Fibroblast of skin of right quadriceps (primary cell): ENCODE measurements around the gene AKNA.

Experiments used
- DNase-seq: peaks from one replicate; pipeline ENCODE4 v3.0.0-alpha.2; 2013

Gene AKNA

DNA sequence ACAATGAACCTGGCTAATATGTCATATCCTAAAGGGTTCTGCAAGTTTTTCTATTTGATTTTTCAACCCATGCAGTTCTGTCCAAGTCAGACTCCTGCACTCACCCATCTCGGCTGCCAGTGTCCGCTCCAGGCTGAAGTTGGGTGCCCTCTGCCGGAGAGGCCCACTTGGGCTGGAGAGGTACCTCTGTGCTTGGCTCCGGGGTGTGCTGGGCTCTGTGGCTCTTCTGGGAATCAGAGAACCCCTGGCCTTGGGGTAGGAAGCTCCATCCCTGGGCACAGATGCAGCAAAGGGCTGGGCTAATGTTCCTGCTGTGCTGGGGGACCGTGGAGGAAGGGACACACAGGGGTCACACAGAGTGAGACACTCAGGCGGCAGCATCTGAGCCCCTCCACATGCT is 32.0 kb downstream of the AKNA start:
- no peak for DNase-seq

DNA sequence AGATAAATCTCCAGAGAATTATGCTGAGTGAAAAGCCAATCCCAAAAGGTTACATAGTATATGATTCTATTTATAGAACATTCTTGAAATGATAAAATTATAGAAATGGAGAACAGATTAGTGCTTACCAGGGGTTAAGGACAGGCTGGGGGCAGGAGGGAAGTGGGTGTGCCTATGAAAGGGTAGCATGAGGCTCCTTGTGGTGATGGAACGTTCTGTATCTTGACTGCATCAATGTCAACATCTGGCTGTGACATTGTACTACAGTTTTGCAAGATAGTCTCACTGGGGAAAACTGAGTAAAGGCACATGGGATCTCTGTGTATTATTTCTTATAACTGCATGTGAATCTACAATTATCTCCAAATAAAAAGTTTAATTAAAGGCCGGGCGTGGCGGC is 35.9 kb downstream of the AKNA start:
- no peak for DNase-seq

DNA sequence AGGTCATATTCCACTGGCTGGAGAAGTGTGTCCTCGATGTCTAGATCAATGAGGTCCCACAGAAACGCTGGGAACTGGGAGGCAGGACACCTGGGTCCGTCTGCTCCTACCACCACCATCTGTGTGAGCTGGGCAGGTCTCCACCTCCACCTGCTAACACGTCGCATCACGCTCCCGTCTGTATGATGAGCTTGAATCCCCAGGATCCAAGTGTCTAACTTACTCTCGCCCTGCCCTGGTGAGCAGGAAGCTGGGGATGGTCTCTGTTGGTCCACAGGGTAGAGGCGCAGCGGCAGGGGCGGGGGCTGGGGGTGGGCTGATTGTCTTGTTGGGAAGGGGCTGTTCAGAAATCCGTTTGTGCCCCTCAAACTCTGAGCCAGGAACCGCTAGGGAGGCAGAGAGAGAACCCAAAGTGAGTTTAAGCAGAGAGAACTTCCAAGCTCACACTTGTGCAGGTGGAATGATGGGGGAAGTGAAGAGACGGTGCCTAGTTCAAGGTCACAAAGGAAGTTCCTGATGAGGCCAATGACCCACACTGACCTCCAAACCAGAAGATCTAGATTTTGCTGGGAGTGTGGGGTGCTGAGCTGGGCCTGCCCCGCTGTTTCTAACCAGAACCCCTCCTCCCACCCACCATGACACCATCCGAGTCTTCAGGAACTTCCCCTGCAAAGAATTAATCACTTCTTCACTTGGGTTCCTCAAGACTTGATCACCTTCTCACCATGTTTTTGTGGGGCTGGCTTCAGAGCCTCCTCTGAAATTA is 37.0 kb downstream of the AKNA start:
- no peak for DNase-seq

DNA sequence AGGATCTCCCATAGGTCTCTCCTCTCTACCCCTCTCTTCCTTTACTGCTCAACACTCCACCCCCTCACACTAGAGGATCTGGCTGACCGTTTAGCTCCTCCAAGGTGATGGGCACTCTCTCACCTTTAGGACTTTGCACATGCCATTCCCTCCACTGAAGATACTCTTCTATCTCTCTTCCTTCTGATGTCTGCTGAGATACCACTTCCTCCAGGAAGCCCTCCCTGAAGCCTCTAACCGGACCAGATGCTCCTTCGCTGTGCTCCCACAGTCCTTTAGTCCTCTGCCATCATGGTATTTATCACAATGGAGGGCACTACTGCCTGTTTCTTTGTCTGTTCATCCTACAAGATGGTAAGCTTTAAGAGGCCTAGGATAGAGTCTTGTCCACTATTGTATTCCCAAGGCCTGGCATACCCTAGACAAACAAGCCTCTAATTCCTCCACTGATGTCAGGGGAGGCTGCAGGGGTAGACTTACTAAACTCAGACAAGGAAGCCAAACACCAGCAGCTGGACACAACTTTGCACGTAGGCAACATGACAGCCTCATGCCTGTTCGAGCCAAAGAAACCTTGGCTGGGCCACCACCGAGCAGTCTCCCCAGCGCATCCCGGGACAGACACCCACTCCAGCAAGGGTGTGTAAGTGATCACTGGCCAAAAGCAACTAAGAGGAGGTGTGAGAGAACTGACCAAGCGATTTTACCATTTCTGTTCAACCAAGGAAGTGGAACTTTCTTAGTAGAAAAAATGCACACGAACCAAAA is 37.9 kb downstream of the AKNA start:
- no peak for DNase-seq

- peak; percentile 98 for DNase-seq
Observed at GRCh38 chr9:114348906-114349482, 38.8 kb downstream of the AKNA start.

GRCh38 chr9:114348261-114348905 is 39.4 kb downstream of the AKNA start:
- DNase-seq: no peak

DNA sequence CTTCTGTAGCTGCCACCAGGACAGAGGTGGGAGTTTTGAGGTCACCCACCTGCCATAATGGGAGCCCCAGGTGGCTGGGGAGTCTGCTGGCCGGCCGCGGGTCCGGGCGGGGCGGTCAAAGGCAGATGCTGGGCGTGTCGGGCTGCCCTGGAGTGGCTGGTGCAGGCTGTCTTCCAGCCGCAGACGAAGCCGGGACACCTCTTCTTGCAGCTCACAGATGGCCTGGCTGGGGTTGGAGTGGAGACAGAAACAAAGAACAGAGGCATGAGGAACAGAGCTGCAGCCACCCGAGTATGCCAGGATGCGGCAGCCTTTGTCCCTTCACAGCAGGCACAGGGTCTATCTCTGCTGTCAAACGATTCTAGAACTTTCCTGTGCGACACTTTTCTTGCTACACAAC is 40.1 kb downstream of the AKNA start:
- DNase-seq: no peak

GRCh38 chr9:114346146-114346545 is 41.6 kb downstream of the AKNA start:
- DNase-seq: no peak

DNA sequence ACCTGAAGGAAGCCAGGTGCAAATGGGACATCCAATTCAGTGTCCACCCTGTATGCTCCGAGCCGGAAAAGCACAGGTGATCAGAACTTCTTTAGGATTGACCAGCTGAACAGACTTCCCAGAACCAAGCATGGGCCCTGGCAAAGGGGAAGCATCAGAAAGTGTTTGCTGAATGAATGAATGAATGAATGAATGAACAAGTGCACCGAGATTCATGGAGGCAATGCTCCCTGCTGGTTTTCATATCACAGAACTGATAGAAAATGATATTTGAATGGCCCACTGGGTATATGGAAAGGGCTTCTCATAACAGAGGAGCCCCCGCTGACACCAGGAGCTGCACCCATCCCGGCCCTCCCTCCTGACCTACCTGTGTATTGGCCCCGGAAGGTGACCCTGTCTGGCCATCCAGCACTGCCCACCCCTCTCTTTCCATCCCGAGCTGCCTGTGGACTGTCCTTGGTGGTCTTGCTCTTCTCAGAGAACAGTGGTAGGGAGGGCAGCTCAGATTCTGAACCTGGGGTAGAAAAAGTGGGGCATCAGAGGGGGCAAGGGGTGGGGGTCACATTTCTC is 42.2 kb downstream of the AKNA start:
- DNase-seq: no peak

DNA sequence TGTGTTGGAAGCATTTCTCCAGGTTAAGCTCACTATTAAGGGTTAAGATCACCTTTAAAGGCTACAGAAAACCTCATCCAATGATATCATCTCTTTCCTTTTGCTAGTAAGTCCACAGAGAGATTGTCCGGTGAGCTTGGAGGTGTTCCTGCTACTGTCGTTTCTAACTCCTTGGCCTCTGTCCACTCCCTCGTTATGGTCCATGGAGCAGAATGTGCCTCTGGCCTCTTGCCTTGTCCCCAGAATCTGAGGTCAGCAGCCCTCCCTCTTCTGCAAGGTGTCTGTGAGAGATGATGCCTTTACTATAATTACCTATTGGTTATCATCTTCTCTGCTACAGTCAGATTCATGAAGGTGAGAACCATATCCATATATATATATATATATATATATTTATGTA is 43.1 kb downstream of the AKNA start:
- DNase-seq: no peak

- DNase-seq: no peak
Observed at GRCh38 chr9:114344188-114344566, 43.6 kb downstream of the AKNA start.

GRCh38 chr9:114343471-114344187 is 44.2 kb downstream of the AKNA start:
- DNase-seq: peak; percentile 64

DNA sequence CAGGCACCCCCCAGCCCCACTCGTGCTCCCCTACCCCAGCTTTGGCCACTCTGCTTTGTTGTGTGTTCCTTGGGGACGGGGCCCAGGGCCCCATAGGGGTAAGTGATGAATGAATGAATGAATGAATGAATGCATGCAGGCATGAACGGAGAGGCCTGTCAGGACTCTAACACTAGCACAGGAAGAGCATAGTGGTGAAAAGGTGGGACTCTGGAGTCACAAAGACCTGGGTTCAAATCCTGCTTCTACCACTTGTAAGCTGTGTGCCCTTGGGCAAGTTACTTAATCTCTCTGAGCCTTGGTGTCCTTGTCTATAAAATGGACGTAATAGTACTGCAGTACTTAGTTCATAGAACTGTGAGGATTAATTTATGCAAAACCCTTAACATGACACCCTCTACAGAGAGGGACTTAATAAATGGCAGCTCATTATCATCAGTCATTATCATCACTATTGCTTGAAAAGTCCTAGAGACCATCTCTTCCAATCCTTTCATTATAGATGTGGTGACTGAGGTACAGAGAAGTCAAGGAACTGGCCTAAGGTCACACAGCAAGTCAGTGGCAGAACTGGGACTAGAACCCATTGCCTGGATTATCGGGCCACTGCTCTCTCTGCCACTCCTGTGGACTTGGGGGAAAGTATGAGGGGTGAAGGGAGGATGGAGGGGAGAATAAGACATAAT is 44.9 kb downstream of the AKNA start:
- no peak for DNase-seq

GRCh38 chr9:114341991-114342390 is 45.8 kb downstream of the AKNA start:
- DNase-seq: no peak

DNA sequence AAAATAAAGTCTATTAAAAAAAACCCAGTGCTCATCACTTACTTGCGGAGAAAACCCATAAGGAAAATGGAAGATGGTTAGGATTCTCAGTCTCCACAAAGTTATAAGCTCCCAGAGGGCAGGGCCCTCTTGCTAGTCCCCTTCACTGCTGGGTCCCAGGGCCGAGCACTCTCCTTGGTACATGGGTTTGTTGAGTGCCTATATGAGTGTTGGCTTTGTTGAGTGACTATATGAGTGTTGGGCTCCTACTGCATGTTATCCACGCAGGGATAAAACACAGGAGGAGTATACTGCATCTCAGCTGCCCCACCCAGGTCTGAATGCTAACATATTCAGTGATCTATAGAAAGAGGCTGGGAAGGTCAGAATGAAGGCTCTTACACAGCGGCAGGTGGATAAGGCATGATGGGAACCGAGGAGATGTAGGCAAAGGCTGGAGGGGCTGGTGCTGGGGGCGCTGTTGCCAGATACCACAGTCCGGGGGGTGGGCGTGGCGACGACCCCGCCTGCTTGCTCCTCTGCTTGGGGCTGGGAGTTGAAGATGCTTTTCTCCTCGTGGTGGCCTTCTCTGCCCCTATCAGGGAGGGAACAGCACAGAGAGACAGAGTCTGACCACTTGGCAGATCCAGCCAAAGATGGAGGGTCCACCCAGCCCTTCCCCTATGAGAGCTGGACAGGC is 46.5 kb downstream of the AKNA start:
- DNase-seq: no peak

DNA sequence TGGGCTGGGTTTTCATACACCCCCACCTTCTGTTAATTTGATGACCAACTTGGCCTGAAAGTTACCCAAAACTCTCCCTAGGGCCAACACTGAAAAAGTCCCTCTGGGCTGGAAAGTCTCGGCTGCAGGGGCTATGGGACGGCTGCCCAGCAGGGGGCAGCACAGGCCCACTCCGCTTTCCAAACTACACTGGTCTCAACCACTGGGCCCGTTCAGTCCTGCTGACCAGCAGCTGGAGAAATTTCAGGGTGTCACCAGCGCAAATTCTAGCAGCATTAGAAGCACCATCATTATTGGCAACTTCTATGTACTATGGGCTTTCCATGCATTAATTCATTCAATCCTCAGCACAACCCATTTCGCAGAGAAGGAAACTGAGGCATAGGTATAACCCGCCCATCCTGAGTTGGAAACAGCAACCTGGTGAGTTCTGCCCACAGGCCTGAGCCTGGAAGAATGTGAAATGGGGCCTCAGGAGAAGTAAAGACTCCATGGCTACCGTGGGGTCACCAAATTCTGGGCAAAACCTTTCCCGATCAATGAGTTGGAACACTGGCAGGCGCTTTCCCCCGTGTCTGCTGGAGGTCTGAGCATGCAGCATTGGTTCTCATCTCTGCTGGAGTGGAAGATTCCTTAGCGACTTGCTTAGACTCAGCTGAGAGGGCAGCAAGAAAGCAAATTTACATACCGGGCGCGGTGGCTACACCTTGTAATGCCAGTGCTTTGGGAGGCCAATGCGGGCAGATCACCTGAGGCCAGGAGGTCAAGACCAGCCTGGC is 48.5 kb downstream of the AKNA start:
- DNase-seq: peak; percentile 46

- DNase-seq: no peak
Observed at GRCh38 chr9:114338187-114338586, 49.6 kb downstream of the AKNA start.

DNA sequence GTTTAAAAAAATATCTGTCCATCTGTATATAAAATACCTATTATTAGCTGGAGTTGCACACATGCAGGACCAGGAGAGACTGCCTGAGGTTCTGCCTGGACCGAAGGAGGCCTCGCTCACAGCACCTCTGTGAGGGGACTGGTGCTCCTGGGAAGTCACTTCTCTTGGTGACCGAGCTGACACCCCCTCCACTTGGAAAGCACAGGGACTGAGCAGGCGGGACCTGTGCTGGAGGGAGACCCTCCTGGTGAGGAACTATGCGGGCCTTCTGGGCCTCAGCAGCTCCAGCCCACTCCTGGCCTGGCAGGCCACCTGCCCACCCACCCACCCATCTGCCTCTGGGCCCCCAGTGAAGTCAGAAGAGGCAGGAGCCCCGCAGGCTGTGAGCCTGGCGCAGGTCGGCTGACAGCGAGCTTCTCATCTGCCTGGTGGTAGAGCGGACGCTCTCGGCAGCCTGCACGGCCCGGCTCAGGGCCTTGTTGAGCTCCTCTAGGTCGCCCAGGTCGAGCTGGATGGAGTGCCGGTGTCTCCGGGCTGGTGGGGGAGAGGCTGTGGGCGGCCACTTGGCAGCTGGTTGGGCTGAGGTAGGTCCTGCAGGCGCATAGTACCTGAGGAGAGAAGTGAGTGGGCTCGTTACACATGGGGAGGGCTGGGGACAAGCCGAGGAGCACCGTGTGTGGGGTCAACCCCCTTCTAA is 50.9 kb downstream of the AKNA start:
- DNase-seq: no peak

- no peak for DNase-seq
Observed at GRCh38 chr9:114336157-114336556, 51.6 kb downstream of the AKNA start.

DNA sequence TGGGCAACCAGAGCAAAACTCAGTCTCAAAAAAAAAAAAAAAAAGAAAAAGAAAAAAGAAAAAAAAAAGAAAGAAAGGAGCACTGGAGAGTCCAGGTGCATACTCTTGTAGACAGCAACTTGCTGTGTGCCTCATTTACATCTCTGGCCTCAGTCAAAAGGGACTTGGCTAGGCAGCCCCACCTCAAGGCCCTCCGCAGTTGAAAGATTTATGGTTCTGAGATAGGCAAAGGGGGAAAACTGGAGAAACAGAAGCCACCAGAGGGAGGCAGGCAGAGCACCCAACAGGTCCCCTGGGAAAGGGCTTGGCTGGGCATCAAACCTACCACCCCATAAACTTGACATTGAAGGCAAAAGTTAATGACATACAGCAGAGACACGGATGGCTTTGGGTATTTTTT is 52.0 kb downstream of the AKNA start:
- DNase-seq: no peak
